ENCODE measurements around the gene SMIM29.

SMIM29 gene

DNA sequence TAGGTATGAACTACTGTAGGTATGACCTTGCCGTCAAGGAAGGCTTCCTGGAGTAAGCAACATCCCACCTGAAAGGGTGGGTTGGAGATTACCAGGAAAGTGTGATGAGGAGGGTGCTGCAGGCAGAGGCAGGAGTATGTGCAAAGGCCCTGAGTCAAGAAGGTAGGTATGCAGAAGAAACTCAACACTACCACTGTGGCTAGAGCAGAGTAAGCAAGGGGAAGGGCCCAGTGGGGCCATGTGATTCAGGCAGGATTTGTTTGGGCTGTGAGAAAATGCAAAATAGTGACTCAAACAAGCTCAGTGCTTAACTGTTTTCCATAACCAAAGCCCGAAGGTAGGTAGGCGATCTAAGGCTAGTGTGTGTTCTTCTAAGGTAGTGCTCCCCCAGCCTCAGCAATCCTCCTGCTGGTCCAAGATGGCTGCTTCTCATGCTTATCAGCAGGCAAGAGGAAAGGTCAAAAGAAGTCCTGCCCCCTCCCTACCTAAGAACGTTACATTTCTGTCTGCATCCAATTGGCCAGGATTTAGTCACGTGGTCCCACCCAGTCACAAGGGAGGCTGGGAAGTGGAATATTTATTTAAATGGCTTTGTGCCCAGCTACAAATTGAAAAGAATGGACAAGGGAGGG, 48.4 kb downstream of the SMIM29 start:
- DNase-seq (ENCODE audit: insufficient read length, low spot score) (no peak), FAIRE-seq (no peak)

DNA sequence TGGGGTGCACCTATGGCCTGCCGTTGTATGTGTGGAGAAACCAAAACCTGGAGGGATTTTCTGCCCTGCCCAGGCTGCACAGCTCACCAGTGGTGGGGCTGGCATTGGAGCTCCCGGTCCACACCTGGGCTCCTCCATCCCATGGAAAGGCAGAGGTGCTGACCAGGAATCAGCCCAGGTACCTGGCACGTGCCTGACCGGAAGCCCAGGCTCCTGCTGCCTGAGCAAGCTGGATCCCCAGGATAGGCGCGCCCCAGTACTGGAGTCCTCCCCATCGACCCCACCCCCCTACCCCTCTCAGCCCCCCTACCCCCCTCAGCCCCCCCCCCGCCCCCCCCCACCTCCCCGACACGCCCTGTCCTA, 52.0 kb downstream of the SMIM29 start:
- DNase-seq (ENCODE audit: insufficient read length, low spot score) (no peak), FAIRE-seq (no peak)
